Measurements from ENCODE around the gene SKAP2.

DNA sequence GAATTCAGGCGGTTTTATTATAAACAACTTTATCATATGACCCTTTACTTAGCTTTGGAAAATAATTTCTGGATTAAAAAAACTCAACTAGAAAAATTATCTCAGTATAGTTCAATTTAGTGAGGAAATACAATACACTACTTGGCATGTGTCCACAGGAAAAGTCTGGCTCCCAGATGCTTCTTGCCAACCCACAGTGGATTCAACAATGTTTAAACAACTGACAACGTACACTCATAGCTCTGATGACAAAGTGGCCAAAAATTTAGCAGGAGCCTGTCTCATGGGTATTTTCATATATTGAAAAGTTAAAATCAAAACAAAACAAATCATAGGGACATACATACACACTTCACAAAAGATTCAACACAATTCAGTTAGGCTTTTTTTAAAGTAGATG, 158.8 kb downstream of the SKAP2 start:
- TF ChIP-seq, protein P1, sequence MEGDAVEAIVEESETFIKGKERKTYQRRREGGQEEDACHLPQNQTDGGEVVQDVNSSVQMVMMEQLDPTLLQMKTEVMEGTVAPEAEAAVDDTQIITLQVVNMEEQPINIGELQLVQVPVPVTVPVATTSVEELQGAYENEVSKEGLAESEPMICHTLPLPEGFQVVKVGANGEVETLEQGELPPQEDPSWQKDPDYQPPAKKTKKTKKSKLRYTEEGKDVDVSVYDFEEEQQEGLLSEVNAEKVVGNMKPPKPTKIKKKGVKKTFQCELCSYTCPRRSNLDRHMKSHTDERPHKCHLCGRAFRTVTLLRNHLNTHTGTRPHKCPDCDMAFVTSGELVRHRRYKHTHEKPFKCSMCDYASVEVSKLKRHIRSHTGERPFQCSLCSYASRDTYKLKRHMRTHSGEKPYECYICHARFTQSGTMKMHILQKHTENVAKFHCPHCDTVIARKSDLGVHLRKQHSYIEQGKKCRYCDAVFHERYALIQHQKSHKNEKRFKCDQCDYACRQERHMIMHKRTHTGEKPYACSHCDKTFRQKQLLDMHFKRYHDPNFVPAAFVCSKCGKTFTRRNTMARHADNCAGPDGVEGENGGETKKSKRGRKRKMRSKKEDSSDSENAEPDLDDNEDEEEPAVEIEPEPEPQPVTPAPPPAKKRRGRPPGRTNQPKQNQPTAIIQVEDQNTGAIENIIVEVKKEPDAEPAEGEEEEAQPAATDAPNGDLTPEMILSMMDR (IDR thresholded peaks at IDR 0.05) = no peak
- TF ChIP-seq POLR2A (IDR thresholded peaks at IDR 0.05) (no peak), EP300 (IDR thresholded peaks at IDR 0.05) (no peak)
